ENCODE measurements around the gene PALD1. TPM values are rescaled to one million over a fixed set of nuclear protein-coding genes. Genes with fewer than 3 reads are reported as not detected.

Gene PALD1
- total RNA-seq, 1 donor: not detected

DNA sequence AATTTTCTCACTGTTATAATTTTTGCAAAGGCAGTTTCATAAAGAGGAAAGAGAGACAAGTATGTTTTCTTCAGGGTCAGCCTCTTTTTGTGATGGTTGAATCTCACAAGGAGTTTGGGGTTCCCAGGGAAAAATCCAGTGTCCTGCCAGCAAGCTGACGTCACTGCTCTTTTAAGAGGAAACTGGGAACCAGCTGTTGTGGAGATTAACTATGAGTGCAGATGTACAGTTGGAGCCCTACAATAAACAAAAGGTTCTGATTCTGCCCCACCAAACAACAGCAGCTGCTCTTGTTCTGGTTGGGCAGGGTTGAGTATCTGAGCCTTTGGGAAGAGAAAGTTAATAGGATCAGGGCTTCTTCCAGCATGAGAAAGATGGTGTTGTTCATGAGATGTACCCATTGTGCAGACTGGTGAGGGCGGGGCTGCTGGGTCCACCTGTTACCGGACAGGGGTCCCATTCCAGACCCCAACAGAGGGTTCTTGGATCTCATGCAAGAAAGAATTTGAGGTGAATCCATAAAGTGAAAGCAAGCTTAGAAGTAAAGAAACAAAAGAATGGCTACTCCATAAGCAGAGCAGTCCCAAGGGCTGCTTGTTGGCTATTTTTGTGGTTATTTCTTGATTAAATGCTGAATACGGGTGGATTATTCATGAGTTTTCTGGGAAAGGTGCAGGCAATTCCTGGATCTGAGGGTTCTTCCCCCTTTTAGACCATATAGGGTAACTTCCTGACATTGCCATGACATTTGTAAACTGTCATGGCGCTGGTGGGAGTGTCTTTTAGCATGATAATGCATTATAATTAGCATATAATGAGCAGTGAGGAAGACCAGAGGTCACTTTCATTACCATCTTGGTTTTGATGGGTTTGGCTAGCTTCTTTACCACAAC, 111.4 kb downstream of the PALD1 start:
- DNase-seq (ENCODE audit: low read depth): peak; percentile 92
- H3K4me3 ChIP-seq (ENCODE audit: low read depth, low read length): no peak overlapping the region
- TF ChIP-seq CTCF (IDR thresholded peaks at IDR 0.05; ENCODE audit: insufficient read depth, low read depth, low read length): no peak

DNA sequence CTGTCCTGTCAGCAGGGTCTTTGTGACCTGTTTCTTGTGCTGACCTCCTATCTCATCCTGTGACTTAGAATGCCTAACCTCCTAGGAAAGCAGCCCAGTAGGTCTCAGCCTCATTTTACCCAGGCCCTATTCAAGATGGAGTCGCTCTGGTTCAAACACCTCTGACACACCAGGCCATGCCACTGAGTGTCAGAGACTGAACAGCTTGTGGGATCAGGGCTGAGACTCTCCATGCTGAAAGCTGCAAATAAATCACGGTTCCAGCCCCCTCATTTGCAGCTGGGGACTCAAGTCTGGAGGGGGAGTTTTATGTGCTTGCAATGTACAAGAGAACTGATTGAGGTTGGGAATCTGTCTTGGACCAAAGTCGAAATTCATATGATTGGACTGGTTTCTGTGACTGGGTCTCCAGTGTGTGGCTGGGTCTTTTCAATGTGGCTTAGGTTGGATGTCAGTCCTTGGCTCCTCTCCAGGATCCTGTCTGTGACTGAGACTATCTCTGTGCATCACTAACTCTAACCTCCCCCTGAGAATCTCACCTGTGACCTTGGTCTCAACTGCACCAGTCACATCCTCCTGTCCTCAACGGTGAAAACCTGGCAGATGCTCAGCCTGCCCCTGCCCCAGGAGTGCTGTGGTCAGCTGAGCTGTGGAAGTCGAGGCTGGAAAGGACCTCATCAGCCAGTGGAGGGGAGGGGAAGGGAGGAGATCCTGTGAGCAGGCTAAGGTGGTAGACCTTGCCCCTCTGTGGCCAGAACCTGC, 112.3 kb downstream of the PALD1 start:
- no peak overlapping the region for H3K4me3 ChIP-seq (ENCODE audit: low read depth, low read length)
- TF ChIP-seq CTCF (IDR thresholded peaks at IDR 0.05; ENCODE audit: insufficient read depth, low read depth, low read length): no peak
- DNase-seq (ENCODE audit: low read depth): peak; percentile 10

GRCh38 chr10:70592186-70592735, 113.7 kb downstream of the PALD1 start:
- no peak for DNase-seq (ENCODE audit: low read depth)
- no peak for TF ChIP-seq CTCF (IDR thresholded peaks at IDR 0.05; ENCODE audit: insufficient read depth, low read depth, low read length)

DNA sequence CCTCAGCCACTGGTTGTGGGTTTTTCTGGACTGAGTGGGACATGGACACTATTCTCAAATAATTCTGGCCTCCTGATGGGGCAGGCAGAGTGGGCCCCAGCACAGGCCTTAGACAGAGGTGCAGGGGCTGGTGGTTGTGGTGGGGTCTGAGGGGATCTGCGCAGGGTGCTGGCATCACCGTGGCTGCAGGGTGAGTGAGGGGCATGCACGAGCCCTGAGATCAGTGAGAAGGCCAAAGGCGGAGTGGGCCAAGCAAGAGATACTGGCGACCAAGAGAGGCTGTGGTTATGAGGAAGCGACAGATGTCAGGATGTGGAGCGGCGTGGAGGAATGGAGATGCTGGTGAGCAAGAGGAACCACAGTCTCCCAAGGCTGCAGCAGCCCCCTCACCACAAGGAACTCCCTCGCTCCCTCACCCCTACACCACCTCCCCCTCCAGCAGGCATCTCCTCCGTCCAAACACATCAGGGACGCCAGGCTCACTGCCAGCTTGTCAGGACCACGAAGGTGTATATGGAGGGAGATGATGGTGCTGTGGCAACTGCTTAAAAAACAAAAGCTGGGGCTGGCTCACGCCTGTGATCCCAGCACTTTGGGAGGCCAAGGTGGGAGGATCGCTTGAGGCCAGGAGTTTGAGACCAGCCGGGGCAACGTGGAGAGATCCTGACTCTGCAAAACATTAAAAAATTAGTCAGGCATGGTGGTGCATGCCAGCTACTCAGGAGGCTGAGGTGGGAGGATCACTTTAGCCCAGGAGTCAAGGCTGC, 114.4 kb downstream of the PALD1 start:
- no peak overlapping the region for H3K4me3 ChIP-seq (ENCODE audit: low read depth, low read length)
- no peak for TF ChIP-seq CTCF (IDR thresholded peaks at IDR 0.05; ENCODE audit: insufficient read depth, low read depth, low read length)
- no peak for DNase-seq (ENCODE audit: low read depth)

More at GRCh38 chr10:70592186-70592735, 113.7 kb downstream of the PALD1 start:
- H3K4me3 ChIP-seq (ENCODE audit: low read depth, low read length): no peak overlapping the region

- no peak for DNase-seq (ENCODE audit: low read depth)
- no peak overlapping the region for H3K4me3 ChIP-seq (ENCODE audit: low read depth, low read length)
- TF ChIP-seq CTCF (IDR thresholded peaks at IDR 0.05; ENCODE audit: insufficient read depth, low read depth, low read length): no peak
These were observed 114.9 kb downstream of the PALD1 start for GRCh38 chr10:70593513-70593890.

DNA sequence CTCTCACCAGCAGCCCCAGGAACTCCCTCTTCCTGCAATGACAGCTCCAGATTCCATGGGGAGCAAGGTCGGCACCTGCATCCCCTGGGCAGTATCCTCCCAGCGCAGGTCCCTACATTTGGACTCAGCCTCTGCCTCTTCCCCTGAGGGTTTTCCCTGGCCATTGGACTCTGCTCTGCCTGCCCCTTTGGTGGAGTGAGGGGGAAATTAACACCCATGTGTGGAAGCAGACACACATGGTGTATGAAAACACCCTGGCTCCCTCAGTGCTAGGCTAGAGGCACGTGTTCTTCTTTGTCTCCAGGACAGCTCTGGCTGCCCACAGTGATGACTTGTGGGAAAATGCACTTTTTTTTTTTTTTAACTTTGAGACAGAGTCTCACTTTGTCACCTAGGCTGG, 115.6 kb downstream of the PALD1 start:
- DNase-seq (ENCODE audit: low read depth): no peak
- H3K4me3 ChIP-seq (ENCODE audit: low read depth, low read length): no peak overlapping the region
- no peak for TF ChIP-seq CTCF (IDR thresholded peaks at IDR 0.05; ENCODE audit: insufficient read depth, low read depth, low read length)
